HG02870 (cell line): ENCODE measurements around the gene E4F1.

Experiments
- ATAC-seq: cut with Tn5 transposase; IDR thresholded peaks from one replicate; pipeline ENCODE4 v1.9.1; 2021; ENCODE audit warnings: mild to moderate bottlenecking, moderate library complexity; ENCODE audit not compliant: unreplicated experiment

E4F1 gene

GRCh38 chr16:2205967-2206313 is 17.5 kb upstream of the E4F1 start:
- ATAC-seq = no peak

- no peak for ATAC-seq
Observed at GRCh38 chr16:2206420-2206779, 17.0 kb upstream of the E4F1 start.

DNA sequence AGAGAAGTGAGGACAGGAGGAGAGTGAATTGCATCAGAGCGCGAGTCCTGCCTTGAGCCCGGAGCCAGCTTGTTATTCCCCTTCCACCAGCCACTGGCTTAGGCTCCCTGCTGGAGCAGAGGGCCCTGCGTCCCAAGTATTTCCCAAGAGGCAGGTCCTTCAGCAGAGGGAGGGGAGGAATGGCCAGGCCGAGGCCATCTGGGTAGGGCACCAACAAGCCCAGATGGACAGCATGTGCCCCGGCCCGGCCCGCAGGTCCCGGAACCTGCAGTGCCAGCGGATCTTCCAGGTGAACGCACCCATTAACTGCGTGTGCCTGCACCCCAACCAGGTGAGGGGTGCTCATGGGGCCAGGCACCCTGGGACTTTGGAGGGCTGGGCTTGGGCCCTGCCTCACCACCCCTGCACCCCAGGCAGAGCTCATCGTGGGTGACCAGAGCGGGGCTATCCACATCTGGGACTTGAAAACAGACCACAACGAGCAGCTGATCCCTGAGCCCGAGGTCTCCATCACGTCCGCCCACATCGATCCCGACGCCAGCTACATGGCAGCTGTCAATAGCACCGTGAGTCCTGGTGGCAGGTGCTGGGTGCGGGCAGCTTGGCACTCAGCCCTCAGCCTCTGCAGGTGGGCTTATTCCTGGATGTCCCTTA is 16.5 kb upstream of the E4F1 start:
- ATAC-seq = no peak

DNA sequence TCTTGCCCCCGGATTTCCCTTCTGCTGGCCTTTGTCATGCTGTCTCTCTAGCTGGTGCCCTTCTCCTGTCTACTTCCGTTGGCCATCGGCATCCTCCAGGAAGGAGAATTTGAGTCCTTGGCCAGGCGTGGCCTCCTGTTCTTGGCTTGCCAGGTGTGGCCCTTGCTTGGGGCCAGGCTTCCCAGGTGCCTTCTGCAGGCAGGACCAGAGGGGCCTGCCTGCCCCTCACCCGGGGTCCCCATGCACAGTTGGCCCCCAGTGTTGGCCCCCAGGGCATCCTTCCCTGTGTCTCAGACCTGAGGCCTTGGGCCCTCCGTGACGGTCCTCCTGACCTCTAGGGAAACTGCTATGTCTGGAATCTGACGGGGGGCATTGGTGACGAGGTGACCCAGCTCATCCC is 15.5 kb upstream of the E4F1 start:
- ATAC-seq = no peak

GRCh38 chr16:2208308-2208707 is 15.1 kb upstream of the E4F1 start:
- no peak for ATAC-seq

DNA sequence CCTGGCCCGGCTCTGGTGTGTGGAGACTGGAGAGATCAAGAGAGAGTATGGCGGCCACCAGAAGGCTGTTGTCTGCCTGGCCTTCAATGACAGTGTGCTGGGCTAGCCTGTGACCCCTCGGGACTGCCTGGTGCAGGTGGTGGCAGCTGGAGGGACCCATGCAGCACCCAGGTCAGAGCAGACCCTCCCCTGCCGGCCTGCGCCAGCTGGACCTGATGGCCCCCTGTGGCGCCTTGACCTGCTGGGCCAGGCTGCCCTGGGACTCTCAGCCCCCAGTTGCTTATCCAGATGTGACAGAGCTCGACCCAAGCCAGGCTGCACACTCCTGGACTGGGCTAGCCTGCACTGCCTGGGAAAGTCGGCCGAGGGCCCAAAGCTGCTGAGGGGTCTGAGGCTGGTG is 14.6 kb upstream of the E4F1 start:
- no peak for ATAC-seq

DNA sequence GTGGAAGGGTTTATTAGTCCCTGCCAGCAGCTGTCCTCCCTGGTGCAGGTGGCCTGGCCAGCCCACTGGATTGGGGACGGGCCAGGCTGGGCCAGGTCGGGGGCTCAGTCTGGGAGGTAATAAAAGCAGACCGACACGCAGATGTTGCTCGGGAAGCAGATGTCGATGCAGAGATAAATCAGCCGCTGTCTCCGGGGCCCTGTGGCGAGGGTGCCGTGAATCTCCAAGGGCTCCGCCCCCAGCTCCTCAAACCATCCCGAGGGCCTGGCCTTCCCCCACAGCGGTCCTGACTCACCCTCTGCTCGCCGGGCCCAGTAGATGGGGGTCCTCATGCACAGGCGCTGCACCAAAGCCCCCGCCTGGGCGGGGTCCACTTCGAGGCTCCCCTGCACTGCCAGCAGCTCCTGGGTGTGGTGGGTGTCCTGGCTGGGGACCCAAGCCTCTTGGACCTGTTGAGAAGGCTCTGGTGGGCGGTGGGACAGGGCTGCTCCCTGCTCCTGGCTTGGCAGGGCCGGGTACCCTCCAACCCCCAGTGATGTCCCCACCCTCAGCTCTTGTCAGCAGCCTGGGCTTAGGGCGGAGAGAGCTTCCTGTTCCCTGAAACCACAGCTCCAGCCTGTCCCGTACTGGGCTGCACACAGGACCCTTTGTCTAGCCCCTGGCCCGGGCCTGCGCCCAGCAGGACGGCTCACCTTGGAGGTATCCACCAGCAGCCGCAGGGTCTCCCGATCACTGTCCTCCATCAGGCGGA is 14.0 kb upstream of the E4F1 start:
- ATAC-seq = no peak

DNA sequence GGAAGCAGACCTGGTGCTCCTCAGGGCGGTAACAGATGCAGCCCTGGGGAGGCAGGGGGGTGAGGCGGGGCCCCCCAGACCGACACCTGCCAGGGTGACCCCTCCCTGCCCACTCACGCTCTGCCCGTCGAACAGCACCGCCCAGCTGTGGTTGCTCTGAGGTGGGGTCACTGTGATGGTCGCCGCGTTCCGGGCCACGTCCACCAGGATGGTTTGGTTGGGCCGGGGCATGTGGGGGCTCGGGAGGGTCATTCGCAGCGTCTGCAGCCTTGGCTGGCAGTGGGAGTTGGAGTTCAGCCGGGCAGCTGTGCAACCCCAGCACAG is 13.4 kb upstream of the E4F1 start:
- ATAC-seq = no peak

- no peak for ATAC-seq
Observed at GRCh38 chr16:2210386-2211365, 12.7 kb upstream of the E4F1 start, which contains the start of gene BRICD5. Gene BRICD5, minus strand, starts transcription at chr16:2210863. Its CDS starts 30 bp downstream, at chr16:2210833.

- no peak for ATAC-seq
Observed at GRCh38 chr16:2211923-2212347, 11.5 kb upstream of the E4F1 start.

DNA sequence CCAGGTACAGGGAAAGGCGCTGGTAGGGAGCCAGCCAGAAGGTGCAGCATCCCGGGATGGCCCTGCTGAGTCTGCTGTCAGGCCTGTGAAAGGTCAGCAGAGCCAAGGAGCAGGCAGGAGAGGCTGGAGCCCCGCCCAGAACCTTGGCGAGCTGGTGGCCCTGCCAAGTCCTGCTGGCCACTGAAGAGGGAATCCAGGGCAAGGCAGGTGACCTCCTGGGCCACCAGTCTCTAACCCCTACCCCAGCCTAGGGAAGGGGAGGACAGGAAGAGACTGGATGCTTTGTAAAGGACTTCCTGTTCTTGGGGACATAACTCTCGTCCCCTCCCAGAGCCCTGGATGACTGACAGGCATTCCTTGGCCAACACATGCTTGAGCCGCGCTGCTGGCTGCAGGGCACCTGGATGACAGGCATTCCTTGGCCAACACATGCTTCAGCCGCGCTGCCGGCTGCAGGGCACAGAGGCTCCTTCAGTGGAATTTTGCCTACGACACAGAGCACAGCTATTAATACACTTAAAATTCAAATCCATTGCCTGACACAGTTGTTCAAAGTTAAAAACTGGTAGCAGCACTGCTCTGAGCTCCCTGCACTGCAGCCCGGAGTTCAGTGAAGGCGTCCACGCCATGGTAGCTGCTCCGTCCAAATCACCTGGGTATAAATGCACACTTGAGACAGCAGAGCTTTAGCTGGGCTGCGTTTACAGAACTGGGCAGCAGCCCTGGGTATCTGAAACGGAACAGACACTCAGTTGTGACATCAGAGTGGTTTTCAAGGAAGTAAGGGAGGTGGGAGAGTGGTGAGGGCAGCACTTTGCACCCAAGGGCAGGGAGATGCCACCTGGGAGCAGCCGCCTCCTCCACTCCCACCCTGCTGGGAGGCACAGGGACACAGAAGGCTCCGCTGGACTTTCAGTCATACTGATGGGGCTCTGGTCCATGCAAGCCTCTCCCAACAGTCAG is 10.7 kb upstream of the E4F1 start:
- no peak for ATAC-seq

DNA sequence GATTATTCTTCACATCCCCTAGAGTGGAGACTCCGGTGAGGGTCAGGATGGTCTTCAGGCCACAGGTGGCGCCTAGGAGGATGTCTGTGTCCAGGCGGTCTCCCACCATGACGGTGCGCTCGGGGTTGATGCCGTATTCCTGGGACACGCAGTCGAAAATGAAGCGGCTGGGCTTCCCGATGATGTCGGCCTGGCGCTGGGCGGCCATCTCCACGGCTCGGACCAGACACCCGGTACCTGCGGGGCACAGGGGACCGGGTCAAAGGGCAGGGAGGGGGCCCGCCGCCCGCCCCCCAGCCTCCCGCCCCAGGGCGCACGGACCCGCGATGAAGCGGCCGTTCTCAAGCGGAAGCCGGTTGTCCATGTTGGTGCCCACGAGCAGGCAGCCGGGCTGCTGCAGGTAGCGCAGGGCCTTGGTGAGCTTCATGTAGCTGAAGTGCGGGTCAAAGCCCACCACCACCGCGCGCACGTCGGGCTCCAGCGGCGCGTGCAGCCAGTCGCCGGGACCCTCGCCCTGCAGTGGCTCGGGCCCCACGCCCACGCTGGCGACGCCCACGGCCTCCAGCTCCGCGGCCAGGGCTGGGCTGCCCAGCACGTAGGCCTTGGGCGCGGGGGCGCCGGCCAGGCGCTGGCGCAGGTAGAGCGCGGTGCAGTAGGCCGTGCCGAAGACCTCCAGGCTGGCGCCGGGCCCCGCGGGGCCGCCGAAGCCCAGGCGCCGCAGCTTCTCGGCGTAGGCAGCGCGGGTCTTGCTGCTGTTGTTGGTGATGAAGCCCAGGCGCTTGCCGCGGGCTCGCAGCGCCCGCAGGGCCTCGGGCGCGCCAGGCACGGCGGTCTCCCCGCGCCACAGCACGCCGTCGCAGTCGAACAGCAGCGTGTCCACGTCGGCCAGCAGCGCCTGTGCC is 9.3 kb upstream of the E4F1 start:
- peak; percentile 8 for ATAC-seq

- peak; percentile 85 for ATAC-seq
Observed at GRCh38 chr16:2214719-2214968, 8.7 kb upstream of the E4F1 start, which contains the start of gene PGP. Gene PGP, minus strand, starts transcription at chr16:2214840. Its CDS starts 63 bp downstream, at chr16:2214777.

- ATAC-seq = no peak
Observed at GRCh38 chr16:2216330-2216729, 7.1 kb upstream of the E4F1 start.

DNA sequence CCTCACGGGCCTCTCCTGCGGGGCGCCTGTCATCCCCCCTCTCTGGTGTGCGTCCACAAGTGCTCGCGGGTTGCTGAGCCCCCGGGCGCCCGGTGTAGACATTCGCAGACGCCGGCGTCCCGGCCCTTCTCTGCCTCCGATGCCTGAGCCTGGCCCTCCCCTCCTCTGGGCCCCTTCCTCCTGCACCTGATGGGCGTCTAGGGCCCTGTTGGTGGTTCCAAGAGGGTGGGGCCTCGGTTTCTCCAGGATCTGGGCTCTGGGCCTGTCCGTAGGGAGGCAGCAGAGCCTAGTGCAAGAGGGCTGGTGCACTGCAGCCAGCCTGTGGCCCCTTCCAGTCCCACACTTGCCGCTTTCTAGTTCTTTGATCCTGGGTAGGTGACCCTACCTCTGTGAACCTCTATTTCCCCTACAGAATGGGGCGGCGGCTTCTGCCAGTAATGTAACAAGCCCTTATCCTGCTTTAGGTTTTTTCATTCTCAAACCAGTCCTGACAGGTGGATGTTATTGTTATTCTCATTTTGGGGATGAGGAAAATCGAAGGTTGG is 623 bp downstream of the E4F1 start:
- peak; percentile 2 for ATAC-seq

GRCh38 chr16:2226245-2226793 is 2.9 kb downstream of the E4F1 start:
- ATAC-seq = no peak

GRCh38 chr16:2226918-2227317 is 3.5 kb downstream of the E4F1 start:
- ATAC-seq = no peak

GRCh38 chr16:2228161-2228824 is 4.9 kb downstream of the E4F1 start:
- ATAC-seq = no peak

DNA sequence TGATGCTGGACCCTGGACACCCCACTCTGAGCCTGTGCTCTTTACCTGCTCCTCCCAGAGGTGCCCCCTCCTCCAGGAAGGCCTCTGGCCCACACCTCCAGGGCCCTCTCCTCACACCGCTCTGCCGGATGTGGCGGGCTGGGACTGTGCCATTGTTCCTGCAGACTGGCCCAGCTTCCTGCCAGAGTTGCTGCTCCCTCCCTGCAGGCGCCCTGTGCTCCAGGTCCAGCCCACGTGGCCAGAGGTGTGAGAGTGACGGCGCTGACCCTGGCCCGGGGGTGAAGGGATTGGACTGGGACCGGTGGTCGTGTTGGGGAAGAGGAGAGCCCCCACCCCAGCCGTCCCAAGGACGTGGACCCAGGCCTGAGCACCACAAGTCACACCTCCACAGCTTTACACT is 5.7 kb downstream of the E4F1 start:
- no peak for ATAC-seq
